B cell (primary cell): ENCODE measurements around the gene CPED1. TPM values are rescaled to one million over a fixed set of nuclear protein-coding genes. Genes with fewer than 3 reads are reported as not detected.

ENCODE experiments used
- ATAC-seq: fragments of 200-7000 bp; cut with Tn5 transposase; one replicate; pipeline ENCODE4 v1.10.0; 2021; ENCODE audit warnings: low read depth, mild to moderate bottlenecking, moderate number of reproducible peaks, moderate library complexity
- CTCF ChIA-PET: fragments of 350-600 bp; sonication (Branson Sonifier 250); formaldehyde crosslinking; loops from one replicate; lab custom pipeline; 2021; ENCODE audit warnings: antibody characterized with exemption, inconsistent platforms; lab: Charles Lee
- POLR2A ChIA-PET: fragments of 350-600 bp; sonication (Branson Sonifier 250); formaldehyde crosslinking; loops from one replicate; lab custom pipeline; 2021; ENCODE audit warnings: antibody characterized with exemption; lab: Charles Lee
- DNase-seq: peaks from one replicate; pipeline ENCODE4 v3.0.0; 2013
- H2AFZ ChIP-seq: 2 replicates; pipeline ENCODE4 v1.6.1; 2012; ENCODE audit warnings: mild to moderate bottlenecking, low read depth, low read length; ENCODE audit not compliant: insufficient read depth, poor library complexity, severe bottlenecking
- H3K27ac ChIP-seq, 2 donors: 1 replicate in 1 of 2; 2 replicates in 1 of 2; pipeline ENCODE4 v1.5.1; 2012 to 2013; ENCODE audit warnings: low read length in 2 of 2, mild to moderate bottlenecking in 2 of 2, moderate library complexity in 1 of 2
- H3K27me3 ChIP-seq, 4 experiments: fragments of 200-600 bp in 1 of 4; sonication (generic) in 1 of 4; replicated peaks in 1 of 4; 1 replicate in 2 of 4; 2 replicates in 2 of 4; pipeline versions ENCODE4 v1.6.1 to v1.7.0; 2013 to 2016; ENCODE audit warnings: low read length in 3 of 4, mild to moderate bottlenecking in 2 of 4, mixed read lengths in 1 of 4, moderate library complexity in 1 of 4; ENCODE audit not compliant: insufficient read depth in 4 of 4, control insufficient read depth in 3 of 4; ENCODE audit errors: control extremely low read depth in 1 of 4
- H3K36me3 ChIP-seq, 2 experiments: replicated peaks in 1 of 2; 1 replicate in 1 of 2; 2 replicates in 1 of 2; pipeline versions ENCODE4 v1.6.1 to v1.7.1; 2013; ENCODE audit warnings: low read length in 1 of 2; ENCODE audit not compliant: insufficient read depth in 2 of 2, control insufficient read depth in 1 of 2; ENCODE audit errors: control extremely low read depth in 1 of 2, extremely low read depth in 1 of 2
- H3K4me1 ChIP-seq, 2 donors: fragments of 200-600 bp in 1 of 2; sonication (generic) in 1 of 2; 1 replicate in 1 of 2; 2 replicates in 1 of 2; pipeline versions ENCODE4 v1.5.1 to v1.6.1; 2013 to 2017; ENCODE audit warnings: low read length in 2 of 2; ENCODE audit not compliant: control insufficient read depth in 2 of 2, insufficient read depth in 2 of 2
- H3K4me2 ChIP-seq: replicated peaks from 2 replicates; pipeline ENCODE3; 2012; ENCODE audit warnings: mild to moderate bottlenecking, low read depth, low read length; ENCODE audit not compliant: poor library complexity, severe bottlenecking
- H3K4me3 ChIP-seq, 5 experiments: fragments of 200-600 bp in 1 of 5; sonication (generic) in 1 of 5; 1 replicate in 3 of 5; 2 replicates in 2 of 5; pipeline versions ENCODE4 v1.5.1 to v1.7.0; 2011 to 2016; ENCODE audit warnings: low read length in 4 of 5, mild to moderate bottlenecking in 4 of 5, low read depth in 2 of 5, control low read depth in 1 of 5, moderate library complexity in 1 of 5; ENCODE audit not compliant: insufficient read depth in 1 of 5; ENCODE audit errors: control extremely low read depth in 1 of 5, extremely low read depth in 1 of 5
- H3K79me2 ChIP-seq: fragments of 200-600 bp; sonication (generic); one replicate; pipeline ENCODE4 v1.6.0; 2016; ENCODE audit warnings: low read length; ENCODE audit not compliant: control insufficient read depth, insufficient read depth
- H3K9ac ChIP-seq: fragments of 200-600 bp; sonication (generic); 2 replicates; pipeline ENCODE4 v1.6.1; 2017; ENCODE audit warnings: mild to moderate bottlenecking, low read length, moderate library complexity
- H3K9me3 ChIP-seq, 3 donors: one replicate each; pipeline versions ENCODE4 v1.6.1 to v1.7.1; 2013; ENCODE audit warnings: low read length in 2 of 3; ENCODE audit not compliant: control insufficient read depth in 2 of 3, insufficient read depth in 1 of 3; ENCODE audit errors: control extremely low read depth in 1 of 3
- H4K20me1 ChIP-seq: 2 replicates; pipeline ENCODE4 v1.6.0; 2012; ENCODE audit warnings: mild to moderate bottlenecking, low read length; ENCODE audit not compliant: insufficient read depth, control insufficient read depth, poor library complexity, severe bottlenecking
- H3K27ac Mint-ChIP-seq: one replicate; pipeline ENCODE4 v1.8.0; 2021; ENCODE audit warnings: mixed read lengths
- H3K27me3 Mint-ChIP-seq: one replicate; pipeline ENCODE4 v1.8.0; 2021; ENCODE audit warnings: mixed read lengths
- H3K4me1 Mint-ChIP-seq: one replicate; pipeline ENCODE4 v1.8.0; 2021; ENCODE audit warnings: mixed read lengths
- H3K4me3 Mint-ChIP-seq: one replicate; pipeline ENCODE4 v1.8.0; 2021; ENCODE audit warnings: mixed read lengths
- H3K9me3 Mint-ChIP-seq: one replicate; pipeline ENCODE4 v1.8.0; 2022; ENCODE audit warnings: mixed read lengths; ENCODE audit not compliant: insufficient read depth
- EZH2 ChIP-seq: IDR thresholded peaks from 2 replicates; pipeline ENCODE4 v1.6.1; 2012; ENCODE audit warnings: borderline replicate concordance, low read depth, mild to moderate bottlenecking, moderate library complexity, low read length; ENCODE audit not compliant: insufficient read depth, poor library complexity, severe bottlenecking
- WGBS: methylation state at CpG from one replicate; pipeline ENCODE4 v1.1.5; 2013; ENCODE audit warnings: missing lambda C conversion rate; ENCODE audit not compliant: insufficient coverage; 5-methylcytosine and 5-hydroxymethylcytosine counted together
- intact Hi-C: fragments of 100-400 bp; cut with micrococcal nuclease; formaldehyde crosslinking; loops from one replicate; pipeline ENCODE4 v1.10.0; 2022
- polyA plus RNA-seq: library from polyadenylated mRNA; depleted of rRNA; stranded (reverse); fragments of >200 nt; gene quantifications from 2 replicates; pipeline ENCODE4 v1.2.3, GENCODE V29; 2012
- total RNA-seq, 2 donors: library from RNA; stranded (reverse); fragments of 120-200 nt in 1 of 2; gene quantifications; 1 replicate in 1 of 2; 2 replicates in 1 of 2; pipeline versions ENCODE4 v1.2.3 to v1.2.4, GENCODE V29; 2013 to 2022
- TF ChIP-seq, protein P1 (sequence below): fragments of 200-600 bp; IDR thresholded peaks from one replicate; pipeline ENCODE4 v1.8.0; 2022; ENCODE audit warnings: antibody characterized with exemption, mild to moderate bottlenecking

The CPED1 gene
- total and polyA plus RNA-seq, 2 donors (not counting 1 experiment from before 2014, with no cell fraction given): 0.44 to 3.8 TPM

DNA sequence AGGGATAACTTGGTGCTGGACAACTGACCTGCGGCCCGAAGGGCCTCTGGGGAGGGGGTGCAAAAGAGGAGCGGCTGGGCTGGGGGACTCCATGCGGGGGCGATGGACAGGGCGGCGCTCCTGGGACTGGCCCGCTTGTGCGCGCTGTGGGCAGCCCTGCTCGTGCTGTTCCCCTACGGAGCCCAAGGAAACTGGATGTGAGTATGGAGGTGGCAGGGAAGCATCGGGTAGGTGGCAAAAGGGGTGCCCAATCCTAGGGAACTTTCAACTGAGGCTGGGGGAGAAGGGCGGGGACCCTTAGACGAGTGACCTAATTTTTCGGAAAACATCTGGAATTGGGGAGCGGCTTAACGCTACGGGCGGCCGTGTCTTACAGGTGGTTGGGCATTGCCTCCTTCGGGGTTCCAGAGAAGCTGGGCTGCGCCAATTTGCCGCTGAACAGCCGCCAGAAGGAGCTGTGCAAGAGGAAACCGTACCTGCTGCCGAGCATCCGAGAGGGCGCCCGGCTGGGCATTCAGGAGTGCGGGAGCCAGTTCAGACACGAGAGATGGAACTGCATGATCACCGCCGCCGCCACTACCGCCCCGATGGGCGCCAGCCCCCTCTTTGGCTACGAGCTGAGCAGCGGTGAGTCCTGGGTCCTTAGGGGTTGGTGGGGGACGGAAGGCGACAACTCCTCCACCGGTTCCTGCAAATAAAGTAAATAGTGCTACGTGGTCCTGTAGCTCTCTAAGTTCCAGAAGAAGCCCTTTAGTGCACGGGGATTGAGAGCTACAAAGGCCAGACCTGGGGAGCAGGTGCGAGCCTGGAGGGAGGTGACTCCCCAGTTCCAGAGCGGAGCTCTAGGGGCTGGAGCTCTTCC, 340.9 kb downstream of the CPED1 start:
- WGBS: 5% methylated on average over 45 of the region's 47 CpGs
- H3K27me3 Mint-ChIP-seq: peaks cover 13% of the 10 kb centered on the region
- H3K4me1 ChIP-seq: peaks cover 20 to 21% of the 10 kb centered on the region in 2 donors
- CTCF ChIA-PET: interaction anchor here (0.6 to 3.1 kb wide), 22 partner anchors 15 to 223 kb away, joined by 3 to 24 read pairs (median 4); no protein-coding TSS in a partner anchor
- intact Hi-C loops: loop anchor here (2.0 to 10.0 kb wide), 5 partner anchors 17 to 535 kb away; partner anchors contain the start of gene FAM3C
- ATAC-seq (peak; percentile 49), DNase-seq (peak; percentile 65)
- H4K20me1 ChIP-seq: no peaks in the 10 kb centered on the region
- POLR2A ChIA-PET: no interaction called here
- peak overlapping the region; percentile 90 for H3K4me2 ChIP-seq
- H2AFZ ChIP-seq: peak overlapping the region; percentile 86
- peaks cover 0 to 3% (median 0%) of the 10 kb centered on the region in 4 experiments for H3K27me3 ChIP-seq
- H3K9ac ChIP-seq: peak overlapping the region; percentile 76
- H3K4me3 ChIP-seq: peak overlapping the region; percentile 54 to 97 (median 86)
- peak overlapping the region; percentile 25 to 32 for H3K27ac ChIP-seq
- peak overlapping the region; percentile 91 for H3K4me3 Mint-ChIP-seq
- peaks cover 46% of the 10 kb centered on the region for H3K4me1 Mint-ChIP-seq
- H3K9me3 Mint-ChIP-seq: no peaks in the 10 kb centered on the region
- peak overlapping the region; percentile 92 for H3K27ac Mint-ChIP-seq
- H3K79me2 ChIP-seq: peaks cover 26% of the 10 kb centered on the region
- TF ChIP-seq EZH2: no peak
- TF ChIP-seq, protein P1, sequence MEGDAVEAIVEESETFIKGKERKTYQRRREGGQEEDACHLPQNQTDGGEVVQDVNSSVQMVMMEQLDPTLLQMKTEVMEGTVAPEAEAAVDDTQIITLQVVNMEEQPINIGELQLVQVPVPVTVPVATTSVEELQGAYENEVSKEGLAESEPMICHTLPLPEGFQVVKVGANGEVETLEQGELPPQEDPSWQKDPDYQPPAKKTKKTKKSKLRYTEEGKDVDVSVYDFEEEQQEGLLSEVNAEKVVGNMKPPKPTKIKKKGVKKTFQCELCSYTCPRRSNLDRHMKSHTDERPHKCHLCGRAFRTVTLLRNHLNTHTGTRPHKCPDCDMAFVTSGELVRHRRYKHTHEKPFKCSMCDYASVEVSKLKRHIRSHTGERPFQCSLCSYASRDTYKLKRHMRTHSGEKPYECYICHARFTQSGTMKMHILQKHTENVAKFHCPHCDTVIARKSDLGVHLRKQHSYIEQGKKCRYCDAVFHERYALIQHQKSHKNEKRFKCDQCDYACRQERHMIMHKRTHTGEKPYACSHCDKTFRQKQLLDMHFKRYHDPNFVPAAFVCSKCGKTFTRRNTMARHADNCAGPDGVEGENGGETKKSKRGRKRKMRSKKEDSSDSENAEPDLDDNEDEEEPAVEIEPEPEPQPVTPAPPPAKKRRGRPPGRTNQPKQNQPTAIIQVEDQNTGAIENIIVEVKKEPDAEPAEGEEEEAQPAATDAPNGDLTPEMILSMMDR: peak; percentile 26
- H3K9me3 ChIP-seq: no peaks in the 10 kb centered on the region
- no peaks in the 10 kb centered on the region for H3K36me3 ChIP-seq
